GM12878 (cell line): ENCODE results near the gene LOXL4. TPM values are rescaled to one million over a fixed set of nuclear protein-coding genes. Genes with fewer than 3 reads are reported as not detected.

Experiments
- ATAC-seq: fragments of 200-7000 bp; cut with Tn5 transposase; 3 replicates; pipeline ENCODE4 v1.9.1; 2020; ENCODE audit warnings: mild to moderate bottlenecking, moderate library complexity
- BruUV-seq: library from RNA; stranded (reverse); fragments of 400-500 nt; replicated peaks from 2 replicates; lab custom pipeline; 2021; lab: Mats Ljungman, UMichigan
- CTCF ChIA-PET: fragments of 300-600 bp; sonication (Branson Sonifier 250); formaldehyde crosslinking; extraction: SDS; loops from one replicate; lab custom pipeline; 2021; ENCODE audit warnings: inconsistent platforms; lab: Yijun Ruan, JAX
- POLR2A ChIA-PET: fragments of 350-600 bp; formaldehyde crosslinking; extraction: SDS; loops from one replicate; lab custom pipeline; 2021; ENCODE audit warnings: inconsistent platforms; lab: Charles Lee
- RAD21 ChIA-PET: fragments of 300-600 bp; sonication (Branson Sonifier 250); formaldehyde crosslinking; loops from one replicate; lab custom pipeline; 2023; ENCODE audit warnings: antibody characterized with exemption; ENCODE audit not compliant: unreplicated experiment; lab: Charles Lee
- SMC1A ChIA-PET: fragments of 300-600 bp; sonication (Branson Sonifier 250); formaldehyde crosslinking; loops from one replicate; lab custom pipeline; 2023; ENCODE audit not compliant: unreplicated experiment, uncharacterized antibody; lab: Charles Lee
- DNase-seq: peaks from one replicate; pipeline ENCODE4 v3.0.0-alpha.2; 2011; ENCODE audit warnings: low read depth, low spot score
- FAIRE-seq: peaks from 3 replicates; lab custom pipeline; 2011; peaks lifted over from hg19 to GRCh38; lab: Jason Lieb, UNC
- H2AFZ ChIP-seq: 2 replicates; pipeline ENCODE4 v1.6.0; 2011; ENCODE audit warnings: low read depth, low read length, control low read depth; ENCODE audit not compliant: control insufficient read depth
- H3K27ac ChIP-seq: 2 replicates; pipeline ENCODE4 v1.5.1; 2011; ENCODE audit warnings: control low read depth; ENCODE audit not compliant: control insufficient read depth, insufficient read depth
- H3K27me3 ChIP-seq, 2 experiments: replicated peaks in 1 of 2; 2 replicates each; pipeline versions ENCODE4 v1.6.0 to v1.6.1; 2011; ENCODE audit warnings: low read length in 1 of 2; ENCODE audit not compliant: control insufficient read depth in 2 of 2, insufficient read depth in 2 of 2
- H3K36me3 ChIP-seq, 2 experiments: 2 replicates each; pipeline ENCODE4 v1.5.1; 2011; ENCODE audit warnings: low read length in 1 of 2; ENCODE audit not compliant: control insufficient read depth in 2 of 2, insufficient read depth in 2 of 2
- H3K4me1 ChIP-seq: 2 replicates; pipeline ENCODE4 v1.6.1; 2011; ENCODE audit warnings: mild to moderate bottlenecking, low read length, moderate library complexity, mixed read lengths; ENCODE audit not compliant: control insufficient read depth, insufficient read depth
- H3K4me2 ChIP-seq: 2 replicates; pipeline ENCODE4 v1.6.0; 2011; ENCODE audit warnings: control low read depth; ENCODE audit not compliant: control insufficient read depth, insufficient read depth
- H3K4me3 ChIP-seq: fragments of 200-600 bp; sonication (generic); 2 replicates; pipeline ENCODE4 v1.5.1; 2016
- H3K79me2 ChIP-seq: 2 replicates; pipeline ENCODE4 v1.6.0; 2011; ENCODE audit warnings: low read length; ENCODE audit not compliant: control insufficient read depth, insufficient read depth
- H3K9ac ChIP-seq: 2 replicates; pipeline ENCODE4 v1.8.0; 2011; ENCODE audit warnings: low read length, control low read depth, mixed read lengths; ENCODE audit not compliant: control insufficient read depth, insufficient read depth
- H3K9me3 ChIP-seq: replicated peaks from 3 replicates; pipeline ENCODE4 v1.5.1; 2011; ENCODE audit warnings: mild to moderate bottlenecking, low read length; ENCODE audit not compliant: control insufficient read depth, insufficient read depth
- H4K20me1 ChIP-seq: 2 replicates; pipeline ENCODE4 v1.6.0; 2011; ENCODE audit not compliant: control insufficient read depth, insufficient read depth
- CEBPB ChIP-seq, 2 experiments: fragments of 150-350 bp in 1 of 2; IDR thresholded peaks; 2 replicates each; pipeline ENCODE4 v1.6.1; 2012 to 2014; ENCODE audit warnings: low read depth in 2 of 2, low read length in 2 of 2, borderline replicate concordance in 1 of 2, inconsistent platforms in 1 of 2
- NR2C1 ChIP-seq: fragments of 450-650 bp; IDR thresholded peaks from 2 replicates; pipeline ENCODE4 v1.6.1; 2017; ENCODE audit warnings: antibody characterized with exemption, mild to moderate bottlenecking, moderate library complexity
- PAX5 ChIP-seq: IDR thresholded peaks from 2 replicates; pipeline ENCODE4 v1.6.1; 2011; ENCODE audit warnings: low read depth, low read length, borderline replicate concordance
- RUNX3 ChIP-seq: IDR thresholded peaks from 2 replicates; pipeline ENCODE4 v1.6.1; 2012; ENCODE audit warnings: low read length, inconsistent platforms
- SIX5 ChIP-seq: IDR thresholded peaks from 2 replicates; pipeline ENCODE4 v1.6.1; 2011; ENCODE audit warnings: mild to moderate bottlenecking, low read depth, low read length, moderate library complexity; ENCODE audit not compliant: severe bottlenecking
- SMAD5 ChIP-seq: IDR thresholded peaks from 2 replicates; pipeline ENCODE4 v1.6.1; 2016; ENCODE audit warnings: antibody characterized with exemption, low read depth
- ZNF687 ChIP-seq: fragments of 450-650 bp; IDR thresholded peaks from 2 replicates; pipeline ENCODE4 v1.6.1; 2017; ENCODE audit warnings: mild to moderate bottlenecking, moderate library complexity
- WGBS: methylation state at CpG from one replicate; pipeline ENCODE4 v1.1.6; 2016; ENCODE audit warnings: low lambda C conversion rate; ENCODE audit not compliant: insufficient replicate concordance, insufficient coverage; ENCODE audit errors: missing lambda C conversion rate; 5-methylcytosine and 5-hydroxymethylcytosine counted together
- in situ Hi-C: fragments of 300-500 bp; cut with MboI; formaldehyde crosslinking; loops from 9 replicates; pipeline ENCODE4 v1.14.3; 2018; ENCODE audit warnings: mixed read lengths
- intact Hi-C: fragments of 100-400 bp; cut with micrococcal nuclease; formaldehyde crosslinking; loops from one replicate; pipeline ENCODE4 v1.14.2; 2022; ENCODE audit not compliant: unreplicated experiment
- polyA plus RNA-seq, 11 experiments: library from polyadenylated mRNA; depleted of rRNA in 4 of 11; unstranded in 6 of 11; stranded (reverse) in 5 of 11; fragments of >200 nt; fragmentation: Nextera tagmentation in 4 of 11; fragmentation: Illumina TruSeq in 1 of 11; extraction: Ambion mirVana in 4 of 11; extraction: Trizol in 1 of 11; gene quantifications; 1 replicate in 1 of 11; 2 replicates in 10 of 11; pipeline versions ENCODE4 v1.2.1 to v1.2.3, GENCODE V29; 2011 to 2016; ENCODE audit warnings: inconsistent platforms in 2 of 11, missing spikeins in 2 of 11, low read depth in 1 of 11
- total RNA-seq, 4 experiments: library from RNA; depleted of rRNA in 3 of 4; stranded (reverse); fragments of >200 nt in 3 of 4; fragmentation: Illumina TruSeq in 1 of 4; extraction: Trizol in 1 of 4; gene quantifications; 2 replicates each; pipeline versions ENCODE4 v1.2.1 to v1.2.3, GENCODE V29; 2013 to 2021

Gene LOXL4
- total and polyA plus RNA-seq, 10 of the 15 experiments (the other 5 are each of a cell fraction or from before 2014, with no cell fraction given): 0.02 to 0.12 (median 0.08) TPM; not detected in 3

- Histone ChIP-seq H3K4me3 (no peak overlapping the region), H3K4me2 (no peak overlapping the region), H3K27ac (no peak overlapping the region), H3K9ac (no peak overlapping the region), H3K27me3 (no peaks in the 10 kb centered on the region; a peak in 1 of 4 replicates), H2AFZ (no peak overlapping the region), H3K4me1 (no peaks in the 10 kb centered on the region), H3K36me3 (no peaks in the 10 kb centered on the region; a peak in 1 of 4 replicates), H3K9me3 (no peaks in the 10 kb centered on the region), H4K20me1 (no peaks in the 10 kb centered on the region), H3K79me2 (no peaks in the 10 kb centered on the region)
- RAD21 ChIA-PET: no interaction called here
- TF ChIP-seq SIX5 (no peak), NR2C1 (no peak), ZNF687 (no peak), CEBPB (IDR thresholded peaks at IDR 0.05; ENCODE audit: borderline replicate concordance in 1 of 2, low read depth in 2 of 2, low read length in 2 of 2) (no peak), RUNX3 (no peak), PAX5 (no peak), SMAD5 (no peak)
- POLR2A ChIA-PET: no interaction called here
- BruUV-seq: no TSS peak
- FAIRE-seq: no peak
- 77% methylated on average over 15 of the region's 15 CpGs for WGBS
- in situ Hi-C loops (no loop called here), intact Hi-C loops (no loop called here)
- CTCF ChIA-PET: interaction anchor here (1.7 kb wide), 1 partner anchor 34 kb away, joined by 4 read pairs; no protein-coding TSS in a partner anchor
- ATAC-seq: no peak
- SMC1A ChIA-PET: no interaction called here
- DNase-seq: no peak
These were observed 6.3 kb downstream of the LOXL4 start for GRCh38 chr10:98261436-98262277.
